Inferior parietal cortex (tissue), 1 donor: Measurements from ENCODE around the gene PDPK1.

Source experiments
- DNase-seq: peaks from one replicate; pipeline ENCODE4 v3.0.0-alpha.2; 2016; ENCODE audit errors: extremely low spot score

PDPK1 gene

DNA sequence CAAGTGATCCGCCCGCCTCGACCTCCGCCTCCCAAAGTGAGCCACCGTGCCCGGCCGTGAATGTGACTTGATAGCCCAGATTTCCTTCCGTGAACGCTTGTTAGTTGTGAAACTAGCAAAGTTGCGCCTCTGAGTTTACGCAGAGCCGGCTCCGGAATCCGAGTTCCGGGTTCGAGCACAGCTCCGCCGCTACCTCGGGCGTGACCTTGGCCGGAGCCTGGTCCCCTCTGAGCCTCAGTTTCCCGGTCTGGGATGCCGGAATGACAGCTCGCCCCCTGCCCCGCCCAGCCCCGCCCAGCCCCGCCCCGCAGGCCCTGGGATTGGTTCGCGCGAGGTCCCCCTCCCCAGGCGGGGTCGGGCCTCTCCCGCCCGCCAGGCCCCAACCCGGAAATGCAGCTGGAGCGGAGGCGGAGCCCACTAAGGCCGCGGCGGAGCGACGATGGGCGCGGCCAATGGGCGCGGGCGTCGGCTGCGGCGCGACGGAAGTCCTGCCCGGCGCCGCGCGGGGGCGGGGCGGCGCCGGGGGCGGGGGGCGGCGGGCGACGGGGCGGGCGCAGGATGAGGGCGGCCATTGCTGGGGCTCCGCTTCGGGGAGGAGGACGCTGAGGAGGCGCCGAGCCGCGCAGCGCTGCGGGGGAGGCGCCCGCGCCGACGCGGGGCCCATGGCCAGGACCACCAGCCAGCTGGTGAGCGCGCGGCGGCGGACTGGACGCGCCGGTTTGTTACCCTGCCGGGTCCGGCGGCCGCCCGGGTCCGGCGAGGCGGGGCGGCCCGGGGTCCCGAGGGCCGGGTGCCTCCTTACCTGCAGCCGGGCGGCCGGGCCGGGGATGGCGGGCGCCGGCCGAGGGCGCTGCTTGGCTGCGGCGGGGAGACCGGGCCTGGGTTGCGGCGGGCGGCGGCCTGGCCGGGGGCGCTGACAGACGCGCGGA is at the start of gene PDPK1:
Gene PDPK1 (plus strand): TSS at position 571 of the 929 bp plus-strand sequence. CDS start 92 bp downstream, at position 663.
- peak; percentile 93 for DNase-seq

DNA sequence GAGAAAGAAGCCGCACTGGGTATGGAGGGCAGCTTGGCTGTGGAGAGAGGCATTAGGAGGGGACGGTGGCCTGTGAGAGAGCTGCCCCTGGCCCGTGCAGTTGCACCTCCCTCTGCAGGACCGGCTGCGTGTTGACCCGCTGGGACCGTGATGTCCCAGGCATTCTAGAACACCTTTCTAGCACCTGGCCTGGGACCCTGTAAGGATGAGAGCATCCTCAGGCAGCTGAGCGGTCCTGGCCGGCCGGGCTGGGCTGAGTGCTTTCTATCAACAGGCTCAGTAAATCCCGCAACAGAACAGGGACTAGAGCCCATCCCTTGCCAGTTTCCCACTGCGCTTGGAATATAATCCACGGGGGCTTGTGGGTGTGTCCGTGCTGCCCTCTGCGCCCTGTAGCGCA is 48.2 kb upstream of the PDPK1 start:
- no peak for DNase-seq

DNA sequence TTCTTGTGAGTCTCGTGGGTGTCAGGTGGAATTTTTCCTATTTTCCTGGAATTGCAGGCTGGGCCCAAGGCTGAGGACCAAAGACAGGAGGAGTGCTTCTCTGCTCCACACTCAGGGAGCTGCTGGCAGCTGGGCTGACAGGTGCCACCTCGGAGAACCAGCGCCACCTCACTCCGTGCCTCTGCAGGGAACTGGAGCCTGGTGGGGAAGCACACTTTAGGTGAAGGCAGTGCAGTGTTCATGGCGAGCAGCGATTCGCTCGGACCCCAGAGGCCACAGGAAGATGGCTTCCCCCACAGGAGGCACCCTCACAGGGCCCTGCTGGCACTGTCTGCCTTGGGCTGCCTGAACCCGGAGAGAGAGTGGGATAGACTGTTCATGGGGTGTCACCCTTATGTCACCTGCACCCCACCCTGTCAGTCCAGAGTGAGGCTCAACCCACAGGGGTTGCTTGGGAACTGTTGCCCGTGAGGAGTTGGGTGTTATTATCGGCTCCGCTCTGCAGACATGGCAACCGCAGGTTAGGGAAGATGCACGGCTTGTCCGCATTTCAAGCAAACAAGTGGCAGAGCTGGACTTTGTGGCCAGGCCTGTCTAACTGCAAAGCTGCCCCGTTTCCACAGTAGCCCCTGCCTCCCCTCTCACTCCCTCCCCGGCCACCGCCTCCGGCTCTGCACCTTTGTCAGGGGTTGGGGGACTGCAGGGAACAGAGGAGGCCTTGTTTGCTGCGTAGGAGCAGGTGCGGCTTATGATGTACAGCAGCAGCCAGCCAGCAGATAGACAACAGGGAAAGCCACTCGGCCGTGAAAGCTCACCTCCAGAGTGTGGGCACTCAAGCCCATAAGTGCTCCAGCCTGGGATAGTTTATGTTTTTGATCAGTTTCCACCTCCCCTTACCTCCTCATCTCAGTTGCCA is 47.4 kb upstream of the PDPK1 start:
- no peak for DNase-seq

DNA sequence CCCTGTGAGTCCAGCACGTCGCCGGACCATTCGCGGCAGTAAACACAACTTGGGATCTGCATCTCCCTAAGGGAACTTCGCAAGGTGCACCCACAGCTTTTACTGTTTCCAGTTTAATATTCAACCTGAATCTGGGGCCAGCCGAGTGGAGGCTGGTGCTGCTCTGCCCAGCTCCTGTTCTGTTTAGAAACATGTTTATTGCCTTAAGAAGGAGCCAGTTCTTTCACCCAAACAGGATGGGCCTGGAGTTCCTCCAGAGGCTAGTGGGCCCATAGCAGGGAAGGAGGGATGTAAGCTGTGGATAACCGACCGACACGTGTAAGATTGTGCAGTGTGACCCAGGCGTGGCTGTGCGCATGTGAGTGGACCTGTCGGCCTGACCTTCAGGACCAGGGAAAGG is 45.5 kb upstream of the PDPK1 start:
- no peak for DNase-seq

DNA sequence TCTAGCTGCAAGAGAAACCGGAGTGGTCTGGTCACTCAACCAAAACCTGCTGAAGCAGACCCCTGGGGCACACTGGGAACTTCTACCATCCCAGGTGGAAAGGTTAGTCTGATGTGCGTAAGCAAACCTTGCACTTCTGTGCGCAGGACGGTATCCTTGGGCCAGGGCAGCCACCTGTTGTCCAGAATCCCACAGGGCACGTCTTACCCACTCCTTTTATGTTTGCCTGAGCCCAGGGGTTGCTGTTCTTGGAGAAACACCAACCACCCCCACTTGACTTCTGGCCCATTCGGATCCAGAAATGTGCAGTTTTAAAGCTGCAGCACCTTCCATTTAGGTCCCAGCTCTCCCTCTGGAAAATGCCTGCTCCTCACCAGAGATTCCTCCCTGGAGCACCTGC is 44.2 kb upstream of the PDPK1 start:
- no peak for DNase-seq

DNA sequence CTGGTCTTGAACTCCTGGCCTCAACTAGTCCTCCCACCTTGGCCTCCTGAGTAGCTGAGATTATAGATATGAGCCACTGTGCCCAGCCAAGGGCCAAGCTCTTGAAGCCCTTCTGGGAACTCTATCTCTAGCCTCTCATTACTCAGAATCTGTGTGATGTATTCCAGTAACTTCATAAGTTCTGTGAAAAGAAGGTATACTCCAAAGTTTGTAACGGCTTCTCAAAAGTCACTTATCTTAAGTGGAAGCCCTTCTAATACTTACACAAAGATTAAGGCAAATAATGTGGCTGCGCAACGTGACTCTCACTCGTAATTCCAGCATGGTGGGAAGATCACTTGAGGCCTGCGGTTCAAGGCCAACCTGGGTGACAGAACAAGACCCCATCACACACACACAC is 43.2 kb upstream of the PDPK1 start:
- no peak for DNase-seq

DNA sequence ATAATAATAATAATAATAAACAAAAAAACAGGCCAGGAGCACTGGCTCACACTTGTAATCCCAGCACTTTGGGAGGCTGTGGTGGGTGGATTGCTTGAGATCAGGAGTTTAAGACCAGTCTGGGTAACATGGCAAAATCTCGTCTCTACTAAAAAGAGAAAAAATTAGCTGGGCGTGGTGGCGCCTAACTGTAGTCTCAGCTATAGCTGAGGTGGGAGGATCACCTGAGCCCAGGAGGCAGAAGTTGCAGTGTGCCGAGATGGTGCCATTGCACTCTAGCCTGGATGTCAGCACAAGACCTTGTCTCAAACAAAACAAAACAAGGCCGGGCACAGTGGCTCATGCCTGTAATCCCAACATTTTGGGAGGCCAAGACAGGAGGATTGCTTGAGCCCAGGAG is 42.8 kb upstream of the PDPK1 start:
- no peak for DNase-seq

DNA sequence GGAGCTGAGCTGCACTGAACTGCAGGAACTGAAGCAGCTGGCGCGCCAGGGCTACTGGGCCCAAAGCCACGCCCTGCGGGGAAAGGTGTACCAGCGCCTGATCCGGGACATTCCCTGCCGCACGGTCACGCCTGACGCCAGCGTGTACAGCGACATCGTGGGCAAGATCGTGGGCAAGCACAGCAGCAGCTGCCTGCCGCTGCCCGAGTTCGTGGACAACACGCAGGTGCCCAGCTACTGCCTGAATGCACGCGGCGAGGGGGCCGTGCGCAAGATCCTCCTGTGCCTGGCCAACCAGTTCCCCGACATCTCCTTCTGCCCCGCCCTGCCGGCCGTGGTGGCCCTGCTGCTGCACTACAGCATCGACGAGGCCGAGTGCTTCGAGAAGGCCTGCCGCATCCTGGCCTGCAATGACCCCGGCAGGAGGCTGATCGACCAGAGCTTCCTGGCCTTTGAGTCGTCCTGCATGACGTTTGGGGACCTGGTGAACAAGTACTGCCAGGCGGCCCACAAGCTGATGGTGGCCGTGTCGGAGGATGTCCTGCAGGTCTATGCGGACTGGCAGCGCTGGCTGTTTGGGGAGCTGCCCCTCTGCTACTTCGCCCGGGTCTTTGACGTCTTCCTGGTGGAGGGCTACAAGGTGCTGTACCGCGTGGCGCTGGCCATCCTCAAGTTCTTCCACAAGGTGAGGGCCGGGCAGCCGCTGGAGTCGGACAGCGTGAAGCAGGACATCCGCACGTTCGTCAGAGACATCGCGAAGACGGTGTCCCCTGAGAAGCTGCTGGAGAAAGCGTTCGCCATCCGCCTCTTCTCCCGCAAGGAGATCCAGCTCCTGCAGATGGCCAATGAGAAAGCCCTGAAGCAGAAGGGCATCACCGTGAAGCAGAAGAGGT is 41.4 kb upstream of the PDPK1 start:
- DNase-seq = no peak

DNA sequence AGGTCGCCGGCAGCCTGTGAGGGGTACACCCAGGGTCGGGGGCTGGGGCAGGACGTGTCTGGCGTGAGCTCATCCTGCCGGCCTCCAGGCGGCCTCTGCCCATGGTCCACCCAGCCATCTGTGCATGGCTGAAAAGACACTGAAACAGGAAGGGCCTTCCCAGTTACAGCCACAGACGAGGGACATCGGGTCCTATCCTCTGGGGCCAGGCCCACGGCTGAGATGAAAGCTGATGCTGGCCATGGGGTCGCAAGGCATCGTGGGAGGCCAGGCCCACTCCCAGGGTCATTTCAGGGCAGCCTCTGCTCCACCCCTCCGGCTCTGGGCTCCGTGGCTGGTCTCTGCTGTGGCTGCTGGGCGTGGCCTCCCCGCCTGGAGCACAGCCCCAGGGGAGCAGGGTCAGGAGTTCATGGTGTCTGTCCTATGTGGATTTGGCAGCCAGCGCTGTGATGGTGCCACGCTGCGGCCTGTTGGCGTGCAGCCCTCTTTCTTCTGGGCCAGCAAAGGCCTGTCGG is 40.6 kb upstream of the PDPK1 start:
- DNase-seq = no peak

DNA sequence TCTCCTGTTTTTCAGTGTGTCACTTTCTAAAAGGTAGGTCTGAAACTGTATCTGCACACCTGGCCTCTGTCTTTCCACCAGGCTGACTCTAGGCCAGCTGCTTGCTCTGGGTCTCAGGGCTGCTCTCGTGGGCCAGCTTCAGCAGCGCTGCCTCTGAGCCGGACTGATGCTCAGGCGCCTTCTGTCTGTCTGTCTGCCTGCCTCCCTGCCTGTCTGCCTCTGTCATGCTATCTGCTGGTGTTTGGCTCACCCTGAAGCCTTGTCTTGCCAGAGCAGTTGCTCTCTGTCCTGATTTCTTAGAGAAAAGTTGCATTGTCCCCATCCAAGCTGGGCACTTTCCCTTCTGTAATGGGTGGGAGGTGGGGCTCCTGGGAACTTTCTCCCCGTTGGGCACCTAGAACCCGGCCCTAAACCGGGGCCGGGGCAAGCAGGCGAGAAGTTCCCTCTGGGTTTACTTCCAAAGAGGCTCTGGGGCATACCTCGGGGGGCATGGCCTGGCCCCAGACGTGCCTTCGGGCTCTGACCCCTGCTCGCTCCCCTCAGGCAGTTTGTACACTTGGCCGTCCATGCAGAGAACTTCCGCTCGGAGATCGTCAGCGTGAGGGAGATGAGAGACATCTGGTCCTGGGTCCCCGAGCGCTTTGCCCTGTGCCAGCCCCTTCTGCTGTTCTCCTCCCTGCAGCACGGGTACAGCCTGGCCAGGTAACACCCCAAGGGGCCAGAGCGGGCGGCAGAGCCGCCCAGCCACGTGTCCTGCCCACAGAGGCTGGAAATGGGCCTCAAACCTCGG is 39.9 kb upstream of the PDPK1 start:
- DNase-seq = no peak

DNA sequence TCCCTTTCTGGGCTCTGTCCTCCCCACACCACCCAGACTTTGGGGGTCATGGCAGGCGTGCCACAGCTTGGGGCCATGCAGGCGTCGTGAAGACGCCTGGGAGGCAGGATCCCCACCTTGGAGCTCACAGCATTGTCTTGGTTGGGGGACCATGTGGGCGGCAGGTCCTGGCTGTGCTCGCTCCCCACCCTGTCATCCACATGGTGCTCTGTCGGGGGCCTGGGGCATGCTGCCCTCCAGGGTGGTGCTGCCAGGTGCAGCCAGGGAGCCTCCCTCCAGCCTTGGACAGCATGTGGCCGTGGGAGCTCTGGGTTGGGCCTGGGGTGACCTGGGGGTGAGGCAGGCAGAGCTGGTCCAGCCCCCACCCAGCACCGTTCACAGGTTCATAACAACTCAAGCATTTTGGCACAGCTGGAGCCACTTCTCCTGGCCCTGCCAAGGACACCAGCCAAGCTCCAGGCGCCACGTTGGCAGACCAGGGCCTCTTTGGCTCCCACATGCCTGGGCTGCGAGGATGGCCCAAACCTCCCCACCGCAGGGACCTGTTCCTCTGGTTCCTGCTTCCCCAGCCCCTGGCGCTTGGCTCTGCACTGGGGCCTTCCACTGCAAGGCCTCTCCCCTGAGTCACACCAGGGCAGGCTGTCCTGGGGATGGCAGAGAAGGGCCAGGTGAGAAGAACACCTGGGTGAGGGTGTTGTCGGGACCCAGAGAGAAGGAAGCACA is 39.1 kb upstream of the PDPK1 start:
- DNase-seq = no peak

DNA sequence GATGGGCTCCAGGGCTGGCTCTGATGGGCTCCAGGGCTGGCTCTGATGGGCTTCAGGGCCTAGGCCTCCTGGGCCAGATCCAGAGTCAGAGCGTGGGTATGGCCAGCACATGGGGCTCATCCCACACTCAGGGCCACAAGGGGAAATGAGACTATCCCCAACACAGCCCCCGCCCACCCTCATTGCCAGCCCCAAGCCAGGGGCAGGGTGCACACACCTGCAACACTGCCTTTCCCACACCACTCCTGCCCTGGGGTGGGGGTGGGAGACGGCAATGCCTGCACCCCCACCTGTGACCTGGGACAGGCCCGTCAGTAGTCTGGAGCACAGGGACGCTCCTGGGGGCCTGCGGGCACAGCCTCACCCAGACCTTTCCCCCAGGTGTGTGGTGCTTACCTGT is 38.4 kb upstream of the PDPK1 start:
- no peak for DNase-seq

DNA sequence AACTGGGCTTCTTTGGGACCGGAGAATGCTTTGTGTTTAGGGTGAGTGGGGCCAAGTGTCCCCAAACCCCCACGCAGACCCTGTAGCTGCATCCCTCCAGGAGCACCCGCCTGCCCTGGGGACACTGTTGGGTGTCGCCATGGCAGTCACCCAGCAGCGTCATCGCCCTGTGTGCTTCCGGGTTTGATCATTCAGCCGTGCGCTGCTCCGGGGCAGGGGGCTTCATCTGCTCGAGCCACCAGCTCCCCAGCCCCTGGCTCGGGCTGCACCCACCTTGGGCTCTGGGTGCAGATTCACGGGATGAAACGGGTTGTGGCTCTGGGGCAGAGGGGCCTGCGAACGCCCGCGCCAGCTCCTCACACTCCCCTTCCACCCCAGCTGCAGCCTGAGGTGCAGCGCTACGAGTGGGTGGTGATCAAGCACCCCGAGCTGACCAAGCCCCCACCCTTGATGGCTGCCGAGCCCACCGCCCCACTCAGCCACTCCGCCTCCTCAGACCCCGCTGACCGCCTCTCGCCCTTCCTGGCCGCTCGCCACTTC is 37.9 kb upstream of the PDPK1 start:
- DNase-seq = no peak

DNA sequence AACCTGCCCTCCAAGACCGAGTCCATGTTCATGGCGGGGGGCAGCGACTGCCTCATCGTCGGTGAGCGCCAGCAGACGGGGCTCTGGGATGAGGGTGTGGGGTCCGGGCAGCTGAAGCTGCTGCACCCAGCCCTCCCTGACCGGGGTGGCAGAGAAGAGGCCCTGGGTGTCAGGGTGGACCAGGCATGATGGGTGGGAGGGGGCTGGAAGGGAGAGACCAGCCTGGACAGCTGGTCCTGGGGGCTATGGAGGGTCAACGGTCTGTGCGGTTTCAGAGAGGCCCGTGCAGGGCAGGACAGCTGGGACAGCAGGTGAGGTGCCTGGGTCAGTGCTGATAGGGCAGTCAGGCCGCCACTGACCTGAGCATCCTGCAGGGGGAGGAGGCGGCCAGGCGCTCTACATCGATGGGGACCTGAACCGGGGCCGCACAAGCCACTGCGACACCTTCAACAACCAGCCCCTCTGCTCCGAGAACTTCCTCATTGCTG is 37.3 kb upstream of the PDPK1 start:
- DNase-seq = no peak

DNA sequence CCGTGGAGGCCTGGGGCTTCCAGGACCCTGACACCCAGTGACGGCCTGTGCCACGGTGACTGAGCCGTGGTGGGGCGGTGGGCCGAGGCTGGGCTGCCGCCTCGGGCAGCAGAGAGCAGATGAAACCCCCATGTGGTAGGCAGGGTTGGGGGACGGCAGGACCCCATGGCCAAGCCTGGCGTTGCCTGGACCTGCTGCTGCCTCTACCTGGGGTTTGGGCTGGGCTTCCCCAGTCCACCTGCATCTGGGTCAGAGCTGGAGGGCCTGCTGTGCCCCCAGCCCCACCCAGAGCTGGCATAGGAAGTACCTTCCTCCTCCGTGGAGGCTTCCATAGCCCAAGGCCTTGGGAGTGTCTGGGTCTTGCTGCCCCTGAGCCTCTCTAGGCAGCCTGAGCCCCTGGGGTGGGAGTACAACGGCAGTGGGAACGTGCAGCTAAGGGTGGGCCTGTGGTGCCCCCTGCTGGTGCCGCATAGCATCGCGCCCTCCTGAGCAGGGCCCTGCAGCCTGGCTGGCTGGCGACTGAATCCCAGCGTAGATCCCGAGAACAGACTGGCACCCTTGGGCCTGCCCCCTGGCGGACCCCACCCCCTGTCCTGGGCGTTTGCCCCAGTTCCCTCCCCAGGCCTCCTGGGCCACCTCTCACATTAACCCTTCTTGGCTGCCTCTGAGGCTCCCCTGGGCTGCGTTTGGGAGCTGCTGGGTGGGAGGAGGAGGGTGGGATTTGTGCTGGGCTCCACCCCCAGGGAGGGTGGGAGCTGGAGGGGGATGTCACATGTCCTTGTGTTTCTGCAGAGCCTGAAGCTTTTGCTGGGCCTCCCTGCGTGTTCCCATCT is 36.7 kb upstream of the PDPK1 start:
- peak; percentile 82 for DNase-seq

DNA sequence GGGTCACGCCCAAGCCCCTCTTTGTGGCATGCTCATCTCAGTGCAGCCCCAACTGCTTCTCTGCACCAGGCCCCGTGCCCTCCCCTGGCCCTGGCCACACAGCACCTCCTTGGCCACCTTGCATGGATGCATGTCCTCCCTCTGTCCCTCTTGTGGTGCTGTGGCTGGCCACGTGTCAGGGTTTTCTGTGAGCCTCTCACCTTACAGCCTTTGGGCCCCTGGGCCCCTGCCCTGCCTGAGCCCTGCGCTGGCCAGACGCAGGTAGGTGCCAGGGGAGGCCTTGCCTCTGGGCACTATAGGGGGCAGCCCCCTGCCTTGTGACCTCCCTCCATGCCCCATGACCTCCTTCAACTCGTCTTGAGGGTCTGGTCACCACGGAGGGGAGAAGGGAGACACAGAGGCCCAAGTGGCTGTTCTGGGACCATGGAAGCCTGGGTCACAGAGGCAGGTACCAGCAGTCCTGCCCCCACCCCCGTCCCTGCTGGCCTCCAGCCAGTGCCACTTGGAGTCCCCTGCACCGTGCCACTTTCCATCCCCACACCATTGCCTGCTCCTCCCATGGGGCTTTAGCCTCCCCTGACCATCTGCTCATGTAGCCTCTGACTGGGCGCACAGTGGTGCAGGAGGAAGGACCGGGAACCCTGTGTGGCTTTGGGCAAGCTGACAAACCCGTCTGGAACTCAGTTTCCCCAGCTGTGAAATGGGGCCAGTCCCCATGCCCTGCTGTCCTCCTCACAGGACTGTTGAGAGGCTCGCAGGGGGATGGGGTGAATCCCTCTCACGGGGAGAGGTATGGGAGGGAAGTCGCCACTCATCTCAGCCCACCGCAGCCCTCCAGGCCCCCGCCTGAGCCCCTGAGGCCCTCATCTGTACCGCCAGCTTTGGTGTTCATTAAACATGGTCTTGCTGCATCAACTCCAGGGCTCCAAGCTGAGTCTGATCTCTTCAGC is 35.6 kb upstream of the PDPK1 start:
- no peak for DNase-seq

DNA sequence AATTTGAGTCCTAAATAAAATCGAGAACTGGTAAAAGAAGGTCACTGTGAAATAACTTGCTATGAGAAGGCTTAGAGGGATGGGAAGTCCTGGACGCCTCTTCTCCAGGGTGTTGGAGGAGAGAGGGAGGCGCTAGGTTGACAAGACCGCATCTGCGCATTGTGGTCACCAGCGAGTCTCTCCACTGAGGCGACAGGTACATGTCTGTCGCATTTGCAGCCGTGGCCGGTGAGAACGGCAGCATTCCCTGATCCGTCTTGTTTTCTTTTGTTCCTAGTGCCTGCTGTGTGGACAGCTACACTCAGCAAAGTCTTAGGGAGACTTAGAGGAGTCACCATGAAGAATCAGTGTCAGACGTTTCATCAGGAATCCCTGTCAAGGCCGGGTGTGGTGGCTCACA is 32.1 kb upstream of the PDPK1 start:
- no peak for DNase-seq
